B cell (primary cell): ENCODE results near the gene ERAP2.

Experiments
- CTCF ChIP-seq: fragments of 200-600 bp; IDR thresholded peaks from one replicate; pipeline ENCODE4 v1.8.0; 2022; ENCODE audit warnings: antibody characterized with exemption, mild to moderate bottlenecking
- EZH2 ChIP-seq: IDR thresholded peaks from 2 replicates; pipeline ENCODE4 v1.6.1; 2012; ENCODE audit warnings: borderline replicate concordance, low read depth, mild to moderate bottlenecking, moderate library complexity, low read length; ENCODE audit not compliant: insufficient read depth, poor library complexity, severe bottlenecking

GRCh38 chr5:96935559-96936430, 59.5 kb downstream of the ERAP2 start, which contains the start of gene LNPEP:
- TF ChIP-seq CTCF: no peak
- no peak for TF ChIP-seq EZH2
